Measurements from ENCODE around the gene USP22. TPM values are rescaled to one million over a fixed set of nuclear protein-coding genes. Genes with fewer than 3 reads are reported as not detected.

The USP22 gene
- total RNA-seq, 1 donor from 2014 or later = 192 TPM

- Mint-ChIP-seq H3K27me3 (ENCODE audit: insufficient read depth, low read depth) (peaks cover 8% of the 10 kb centered on the region), H3K36me3 (peaks cover 61% of the 10 kb centered on the region), H3K4me1 (no peaks in the 10 kb centered on the region), H3K9me3 (no peaks in the 10 kb centered on the region), H3K27ac (no peak overlapping the region), H3K4me3 (no peak overlapping the region)
- H3K79me2 ChIP-seq (ENCODE audit: low read depth) = peaks cover 99% of the 10 kb centered on the region
- no peak overlapping the region for H3K9ac ChIP-seq
- peaks cover 99% of the 10 kb centered on the region for H4K20me1 ChIP-seq (ENCODE audit: low read depth)
- H3K4me3 ChIP-seq = no peak overlapping the region
- H3K4me2 ChIP-seq = no peak overlapping the region
- no peaks in the 10 kb centered on the region for H3K9me3 ChIP-seq (ENCODE audit: low read depth)
- TF ChIP-seq EZH2phosphoT487 (IDR thresholded peaks at IDR 0.05) (no peak), EZH2 (IDR thresholded peaks at IDR 0.05) (no peak), CTCF (IDR thresholded peaks at IDR 0.05) (no peak)
- no peak overlapping the region for H3K27ac ChIP-seq
- no peaks in the 10 kb centered on the region for H3K27me3 ChIP-seq
- H3K4me1 ChIP-seq = no peaks in the 10 kb centered on the region
- no peak overlapping the region for H2AFZ ChIP-seq (replicated peaks)
- peaks cover 19% of the 10 kb centered on the region for H3K36me3 ChIP-seq
- H3F3A ChIP-seq (ENCODE audit: low read depth) = peaks cover 10% of the 10 kb centered on the region
- DNase-seq (ENCODE audit: low spot score) = no peak
These were observed 24.9 kb downstream of the USP22 start for GRCh38 chr17:21017861-21018260.

GRCh38 chr17:21017256-21017655 is 25.6 kb downstream of the USP22 start:
- peaks cover 9% of the 10 kb centered on the region for H3F3A ChIP-seq (ENCODE audit: low read depth)
- no peaks in the 10 kb centered on the region for H3K9me3 ChIP-seq (ENCODE audit: low read depth)
- peaks cover 99% of the 10 kb centered on the region for H3K79me2 ChIP-seq (ENCODE audit: low read depth)
- Mint-ChIP-seq H3K27ac (no peak overlapping the region), H3K27me3 (ENCODE audit: insufficient read depth, low read depth) (peaks cover 10% of the 10 kb centered on the region), H3K9me3 (no peaks in the 10 kb centered on the region), H3K36me3 (peaks cover 63% of the 10 kb centered on the region), H3K4me1 (no peaks in the 10 kb centered on the region), H3K4me3 (no peak overlapping the region)
- no peaks in the 10 kb centered on the region for H3K27me3 ChIP-seq
- DNase-seq (ENCODE audit: low spot score) = no peak
- H3K4me2 ChIP-seq = no peak overlapping the region
- no peak overlapping the region for H3K9ac ChIP-seq
- H3K27ac ChIP-seq = no peak overlapping the region
- H3K4me1 ChIP-seq = no peaks in the 10 kb centered on the region
- TF ChIP-seq EZH2 (IDR thresholded peaks at IDR 0.05) = no peak
- TF ChIP-seq CTCF (IDR thresholded peaks at IDR 0.05) = no peak
- no peak for TF ChIP-seq EZH2phosphoT487 (IDR thresholded peaks at IDR 0.05)
- H4K20me1 ChIP-seq (ENCODE audit: low read depth) = peaks cover 99% of the 10 kb centered on the region
- no peak overlapping the region for H2AFZ ChIP-seq (replicated peaks)
- H3K4me3 ChIP-seq = no peak overlapping the region
- H3K36me3 ChIP-seq = peaks cover 19% of the 10 kb centered on the region

- H3K79me2 ChIP-seq (ENCODE audit: low read depth) = peaks cover 99% of the 10 kb centered on the region
- H3K27me3 ChIP-seq = no peaks in the 10 kb centered on the region
- Mint-ChIP-seq H3K27me3 (ENCODE audit: insufficient read depth, low read depth) (peaks cover 10% of the 10 kb centered on the region), H3K4me3 (no peak overlapping the region), H3K36me3 (peaks cover 67% of the 10 kb centered on the region), H3K27ac (no peak overlapping the region), H3K9me3 (no peaks in the 10 kb centered on the region), H3K4me1 (no peaks in the 10 kb centered on the region)
- peaks cover 99% of the 10 kb centered on the region for H4K20me1 ChIP-seq (ENCODE audit: low read depth)
- peaks cover 19% of the 10 kb centered on the region for H3K36me3 ChIP-seq
- H3K4me2 ChIP-seq = no peak overlapping the region
- no peak overlapping the region for H3K9ac ChIP-seq
- no peaks in the 10 kb centered on the region for H3K4me1 ChIP-seq
- H3K9me3 ChIP-seq (ENCODE audit: low read depth) = no peaks in the 10 kb centered on the region
- H2AFZ ChIP-seq (replicated peaks) = no peak overlapping the region
- TF ChIP-seq EZH2 (IDR thresholded peaks at IDR 0.05) (no peak), CTCF (IDR thresholded peaks at IDR 0.05) (no peak), EZH2phosphoT487 (IDR thresholded peaks at IDR 0.05) (no peak)
- no peak for DNase-seq (ENCODE audit: low spot score)
- no peak overlapping the region for H3K27ac ChIP-seq
- H3F3A ChIP-seq (ENCODE audit: low read depth) = peaks cover 10% of the 10 kb centered on the region
- H3K4me3 ChIP-seq = no peak overlapping the region
These were observed 26.0 kb downstream of the USP22 start for GRCh38 chr17:21016826-21017225.

All from neural progenitor cell (in vitro differentiated cells).